Measurements from ENCODE around the gene TOX2. TPM values are rescaled to one million over a fixed set of nuclear protein-coding genes. Genes with fewer than 3 reads are reported as not detected.

Gene TOX2
- total RNA-seq, 2 donors from 2014 or later = 4.0 to 6.1 TPM

DNA sequence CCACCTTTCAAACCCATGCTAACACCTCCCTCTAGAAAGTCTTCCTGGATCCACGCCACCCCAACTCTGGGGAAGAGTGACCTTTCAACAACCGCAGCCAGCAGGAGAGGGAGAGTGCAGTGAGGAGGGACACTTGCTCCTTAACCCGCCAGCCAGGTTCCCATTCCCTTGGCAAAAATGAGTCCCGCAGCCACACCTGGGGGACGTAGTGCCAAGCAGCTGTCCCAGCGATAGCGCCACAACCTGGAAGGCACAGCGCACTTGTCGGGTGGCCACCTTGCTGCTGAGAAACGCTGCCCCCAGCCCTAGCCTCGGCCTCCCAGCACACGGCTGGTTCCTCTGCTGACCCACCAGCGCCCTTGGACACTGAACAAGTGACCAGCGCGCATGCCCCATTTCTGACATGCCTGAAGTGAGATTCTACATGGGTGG lies 153.0 kb downstream of the TOX2 start:
- Histone ChIP-seq H3K36me3 (no peaks in the 10 kb centered on the region), H3K27me3 (no peaks in the 10 kb centered on the region), H3K9ac (ENCODE audit: low read depth in 2 of 2, low read length in 2 of 2) (no peak overlapping the region), H3K4me3 (no peak overlapping the region), H3K27ac (no peak overlapping the region), H3K4me1 (no peaks in the 10 kb centered on the region), H3K9me3 (no peaks in the 10 kb centered on the region)
- no peak for DNase-seq
- intact Hi-C loops (cut with DNase I) = no loop called here
- no peak for TF ChIP-seq CTCF (IDR thresholded peaks at IDR 0.05)

- H3K9me3 ChIP-seq = no peaks in the 10 kb centered on the region
- no peak for DNase-seq
- intact Hi-C loops (cut with DNase I) = no loop called here
- H3K27me3 ChIP-seq = no peaks in the 10 kb centered on the region
- no peak overlapping the region for H3K9ac ChIP-seq (ENCODE audit: low read depth in 2 of 2, low read length in 2 of 2)
- H3K36me3 ChIP-seq = no peaks in the 10 kb centered on the region
- H3K4me3 ChIP-seq = no peak overlapping the region
- peak overlapping the region; percentile 27 for H3K27ac ChIP-seq
- TF ChIP-seq CTCF (IDR thresholded peaks at IDR 0.05) = no peak
- H3K4me1 ChIP-seq = no peaks in the 10 kb centered on the region
Observed at GRCh38 chr20:44068316-44069201, 153.9 kb downstream of the TOX2 start.

GRCh38 chr20:44069203-44070011 lies 154.8 kb downstream of the TOX2 start:
- intact Hi-C loops (cut with DNase I) = loop anchor here (10.0 kb wide), 1 partner anchor 225 kb away; no protein-coding TSS in a partner anchor

DNA sequence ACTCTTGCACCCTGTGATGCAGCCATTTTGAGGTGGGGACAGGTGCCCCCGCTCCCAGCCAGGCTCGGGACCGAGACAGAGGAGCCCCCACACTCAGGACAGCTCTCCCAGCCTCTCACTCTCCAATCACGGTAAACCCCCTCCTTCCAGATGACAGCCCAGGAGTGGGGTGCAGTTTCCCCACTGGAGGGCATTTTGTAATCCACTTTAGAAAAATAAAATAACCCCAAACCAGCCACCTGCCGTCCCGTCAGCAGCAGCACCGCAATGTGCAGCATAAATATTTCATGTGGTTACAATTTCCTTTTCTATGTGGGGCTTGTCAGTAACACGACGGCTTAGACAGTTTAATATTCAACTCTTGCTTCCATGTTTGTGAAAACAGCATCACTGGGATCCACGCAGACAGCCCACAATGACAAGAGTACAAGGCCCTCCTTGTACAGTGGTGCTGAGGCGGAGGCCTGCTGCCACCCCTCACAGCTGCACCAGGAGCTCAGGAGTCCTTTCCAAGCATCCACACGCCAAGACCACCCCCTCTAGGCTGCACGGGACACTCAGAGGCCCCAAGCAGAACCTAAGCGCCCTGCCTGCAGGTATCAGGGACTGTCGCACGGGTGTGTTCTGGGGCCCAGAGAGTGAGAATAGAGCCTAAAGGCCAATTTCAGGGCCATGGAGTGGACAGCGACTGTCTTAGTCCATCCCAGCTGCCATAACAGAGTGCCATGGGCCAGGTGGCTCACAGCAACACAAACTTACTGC lies 155.7 kb downstream of the TOX2 start:
- Histone ChIP-seq H3K27ac (no peak overlapping the region), H3K27me3 (no peaks in the 10 kb centered on the region), H3K9ac (ENCODE audit: low read depth in 2 of 2, low read length in 2 of 2) (peak overlapping the region in 1 of 2 donors; percentile 19), H3K36me3 (no peaks in the 10 kb centered on the region), H3K4me3 (no peak overlapping the region), H3K4me1 (no peaks in the 10 kb centered on the region), H3K9me3 (no peaks in the 10 kb centered on the region)
- intact Hi-C loops (cut with DNase I) = loop anchor here (10.0 kb wide), 1 partner anchor 226 kb away; no protein-coding TSS in a partner anchor
- no peak for TF ChIP-seq CTCF (IDR thresholded peaks at IDR 0.05)
- no peak for DNase-seq

More at GRCh38 chr20:44069203-44070011, 154.8 kb downstream of the TOX2 start:
- Histone ChIP-seq H3K27ac (peak overlapping the region; percentile 27), H3K4me3 (no peak overlapping the region), H3K27me3 (no peaks in the 10 kb centered on the region), H3K9me3 (no peaks in the 10 kb centered on the region), H3K36me3 (no peaks in the 10 kb centered on the region), H3K9ac (ENCODE audit: low read depth in 2 of 2, low read length in 2 of 2) (peak overlapping the region in 1 of 2 donors; percentile 19), H3K4me1 (no peaks in the 10 kb centered on the region)
- no peak for TF ChIP-seq CTCF (IDR thresholded peaks at IDR 0.05)
- DNase-seq = no peak

DNA sequence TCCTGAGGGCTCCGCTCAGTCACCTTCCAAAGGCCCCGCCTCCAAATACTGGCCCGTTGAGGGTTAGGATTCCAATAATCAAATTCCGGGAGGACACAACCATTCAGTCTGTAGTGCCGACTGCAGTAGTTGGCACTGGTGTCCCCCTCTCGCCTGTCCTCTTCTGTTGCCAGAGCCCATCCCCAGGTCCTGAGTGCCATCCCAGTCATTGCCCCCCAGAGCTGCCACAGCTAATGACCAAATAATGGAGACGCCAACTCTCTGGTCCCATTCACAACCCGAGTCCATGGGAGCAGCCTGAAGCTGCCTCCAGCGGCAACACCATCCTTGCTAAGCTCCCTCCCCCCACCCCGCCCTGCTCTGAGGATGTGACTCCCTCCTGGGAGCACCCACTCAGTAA lies 156.4 kb downstream of the TOX2 start:
- Histone ChIP-seq H3K27ac (no peak overlapping the region), H3K4me3 (no peak overlapping the region), H3K4me1 (no peaks in the 10 kb centered on the region), H3K9ac (ENCODE audit: low read depth in 2 of 2, low read length in 2 of 2) (no peak overlapping the region), H3K36me3 (no peaks in the 10 kb centered on the region), H3K9me3 (no peaks in the 10 kb centered on the region), H3K27me3 (no peaks in the 10 kb centered on the region)
- no peak for TF ChIP-seq CTCF (IDR thresholded peaks at IDR 0.05)
- intact Hi-C loops (cut with DNase I) = loop anchor here (10.0 kb wide), 1 partner anchor 226 kb away; no protein-coding TSS in a partner anchor
- no peak for DNase-seq
